Right atrium auricular region (tissue), 2 donors: ENCODE measurements around the gene MPI. TPM values are rescaled to one million over a fixed set of nuclear protein-coding genes. Genes with fewer than 3 reads are reported as not detected.

Experiments
- DNase-seq: peaks from one replicate; pipeline ENCODE4 v3.0.0-alpha.2; 2019; ENCODE audit warnings: low spot score
- H3K27ac ChIP-seq, 2 donors: fragments of 200-600 bp; sonication (generic); 1 replicate in 1 of 2; 2 replicates in 1 of 2; pipeline ENCODE4 v1.5.1; 2016 to 2019
- H3K27me3 ChIP-seq, 2 donors: fragments of 200-600 bp; sonication (generic); one replicate each; pipeline versions ENCODE4 v1.5.1 to v1.6.0; 2017 to 2019
- H3K36me3 ChIP-seq: fragments of 200-600 bp; sonication (generic); one replicate; pipeline ENCODE4 v1.5.1; 2016
- H3K4me1 ChIP-seq, 2 donors: fragments of 200-600 bp; sonication (generic); one replicate each; pipeline versions ENCODE4 v1.5.1 to v1.6.0; 2017 to 2019
- H3K4me3 ChIP-seq, 2 donors: fragments of 200-600 bp; sonication (generic); 1 replicate in 1 of 2; 2 replicates in 1 of 2; pipeline ENCODE4 v1.5.1; 2017 to 2019; ENCODE audit warnings: mild to moderate bottlenecking in 1 of 2, moderate library complexity in 1 of 2
- H3K9me3 ChIP-seq, 2 donors: fragments of 200-600 bp; sonication (generic); one replicate each; pipeline ENCODE4 v1.5.1; 2019
- total RNA-seq, 2 donors: library from RNA; depleted of rRNA; stranded (reverse); fragments of >200 nt; gene quantifications; one replicate each; pipeline ENCODE4 v1.1.0, GENCODE V29; 2016
- TF ChIP-seq, protein P1 (sequence below), 2 donors: fragments of 200-600 bp; sonication (generic); IDR thresholded peaks; one replicate each; pipeline ENCODE4 v1.5.1; 2019; ENCODE audit warnings: antibody characterized with exemption in 2 of 2

MPI gene
- total RNA-seq, 2 donors from 2014 or later, result 59.3 to 131 TPM

DNA sequence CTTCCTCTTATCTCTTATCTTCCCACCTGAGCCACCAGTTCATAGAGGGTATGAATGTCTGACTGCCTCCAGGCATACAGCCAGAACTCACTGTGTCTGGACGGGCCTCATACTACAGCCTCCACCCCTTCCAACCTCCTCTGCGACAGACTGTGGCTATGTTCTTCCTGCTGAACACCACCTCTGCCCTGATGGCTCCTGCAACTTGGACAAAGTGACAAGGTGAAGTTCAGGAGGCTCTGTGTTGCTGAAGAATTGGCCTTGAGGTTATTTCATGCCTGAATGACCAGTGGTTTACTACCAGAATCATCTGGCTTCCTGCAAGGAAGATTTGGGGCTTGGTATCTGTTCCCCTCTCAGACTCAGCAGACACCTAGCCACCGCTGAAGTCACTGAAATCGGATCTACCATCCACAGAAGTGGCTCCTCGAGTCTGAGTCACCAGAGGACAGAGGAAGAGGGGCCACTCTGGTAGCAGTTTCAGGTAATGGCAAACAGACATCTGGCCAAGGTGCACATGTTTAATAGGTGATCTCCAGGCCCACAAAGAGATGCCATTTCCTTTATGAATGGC is 32.7 kb upstream of the MPI start:
- Histone ChIP-seq H3K36me3 (peaks cover 23% of the 10 kb centered on the region), H3K27ac (peak overlapping the region; percentile 14 to 25), H3K4me1 (peaks cover 3 to 49% of the 10 kb centered on the region in 2 donors), H3K4me3 (no peak overlapping the region), H3K27me3 (no peaks in the 10 kb centered on the region), H3K9me3 (no peaks in the 10 kb centered on the region)
- TF ChIP-seq, protein P1, sequence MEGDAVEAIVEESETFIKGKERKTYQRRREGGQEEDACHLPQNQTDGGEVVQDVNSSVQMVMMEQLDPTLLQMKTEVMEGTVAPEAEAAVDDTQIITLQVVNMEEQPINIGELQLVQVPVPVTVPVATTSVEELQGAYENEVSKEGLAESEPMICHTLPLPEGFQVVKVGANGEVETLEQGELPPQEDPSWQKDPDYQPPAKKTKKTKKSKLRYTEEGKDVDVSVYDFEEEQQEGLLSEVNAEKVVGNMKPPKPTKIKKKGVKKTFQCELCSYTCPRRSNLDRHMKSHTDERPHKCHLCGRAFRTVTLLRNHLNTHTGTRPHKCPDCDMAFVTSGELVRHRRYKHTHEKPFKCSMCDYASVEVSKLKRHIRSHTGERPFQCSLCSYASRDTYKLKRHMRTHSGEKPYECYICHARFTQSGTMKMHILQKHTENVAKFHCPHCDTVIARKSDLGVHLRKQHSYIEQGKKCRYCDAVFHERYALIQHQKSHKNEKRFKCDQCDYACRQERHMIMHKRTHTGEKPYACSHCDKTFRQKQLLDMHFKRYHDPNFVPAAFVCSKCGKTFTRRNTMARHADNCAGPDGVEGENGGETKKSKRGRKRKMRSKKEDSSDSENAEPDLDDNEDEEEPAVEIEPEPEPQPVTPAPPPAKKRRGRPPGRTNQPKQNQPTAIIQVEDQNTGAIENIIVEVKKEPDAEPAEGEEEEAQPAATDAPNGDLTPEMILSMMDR (IDR thresholded peaks at IDR 0.05), result no peak
- no peak for DNase-seq

DNA sequence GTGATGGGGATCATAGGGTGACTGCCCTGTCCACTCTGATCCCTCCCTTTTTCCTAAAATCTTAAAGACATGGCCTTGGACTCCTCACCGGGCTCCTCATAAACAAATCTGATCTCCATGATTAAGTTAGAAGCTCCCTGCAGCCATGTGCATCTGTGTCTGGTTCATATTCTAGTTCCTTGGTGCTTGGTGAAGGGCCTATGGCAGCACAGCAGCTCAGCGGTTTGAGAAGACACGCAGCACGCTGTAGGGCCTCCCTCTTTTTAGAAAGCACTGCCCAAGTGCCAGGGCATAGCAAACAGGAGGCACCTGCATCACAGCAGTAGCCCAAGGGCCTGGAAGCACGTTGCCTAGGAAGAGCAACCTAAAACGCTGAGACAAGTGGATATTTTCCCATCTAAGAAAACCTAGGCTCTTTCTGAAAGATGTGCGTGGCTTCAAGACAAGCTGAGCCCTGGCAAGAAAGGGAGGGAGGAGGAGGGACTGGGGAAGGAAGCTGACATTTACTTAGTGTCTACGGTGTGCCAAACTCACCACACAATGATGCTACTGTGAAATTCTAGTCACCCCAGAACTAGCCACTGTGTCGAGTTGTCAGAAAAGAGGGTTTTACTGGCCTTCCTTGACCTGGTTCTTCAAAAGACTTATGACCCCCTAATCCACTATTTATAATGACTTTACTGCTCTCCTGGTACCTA is 32.0 kb upstream of the MPI start:
- DNase-seq, result no peak
- Histone ChIP-seq H3K4me1 (peaks cover 3 to 49% of the 10 kb centered on the region in 2 donors), H3K4me3 (no peak overlapping the region), H3K27ac (peak overlapping the region; percentile 14 to 25), H3K36me3 (peaks cover 17% of the 10 kb centered on the region), H3K9me3 (no peaks in the 10 kb centered on the region), H3K27me3 (no peaks in the 10 kb centered on the region)
- TF ChIP-seq, protein P1 (IDR thresholded peaks at IDR 0.05), result no peak

DNA sequence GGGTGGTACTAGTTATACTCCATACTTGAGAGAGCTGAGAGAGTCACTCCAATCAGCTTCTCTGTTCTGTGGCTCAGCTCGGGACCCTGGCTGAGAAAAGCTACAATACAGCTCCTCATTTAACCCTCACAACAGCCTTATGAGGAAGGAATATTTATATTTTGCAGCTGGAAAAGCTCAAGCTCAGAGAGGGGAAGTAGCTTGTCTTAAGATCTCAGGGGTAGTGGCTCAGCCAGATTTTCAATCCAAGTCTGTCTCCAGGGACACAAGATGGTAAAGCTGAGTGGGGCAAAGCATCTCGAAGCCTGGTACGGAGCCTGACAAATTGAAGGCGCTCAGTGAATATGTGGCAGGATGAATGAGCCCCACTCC is 31.5 kb upstream of the MPI start:
- Histone ChIP-seq H3K9me3 (no peaks in the 10 kb centered on the region), H3K36me3 (peaks cover 12% of the 10 kb centered on the region), H3K4me3 (no peak overlapping the region), H3K27ac (peak overlapping the region; percentile 12 to 14), H3K4me1 (peaks cover 3 to 54% of the 10 kb centered on the region in 2 donors), H3K27me3 (no peaks in the 10 kb centered on the region)
- DNase-seq, result no peak
- TF ChIP-seq, protein P1 (IDR thresholded peaks at IDR 0.05), result no peak

DNA sequence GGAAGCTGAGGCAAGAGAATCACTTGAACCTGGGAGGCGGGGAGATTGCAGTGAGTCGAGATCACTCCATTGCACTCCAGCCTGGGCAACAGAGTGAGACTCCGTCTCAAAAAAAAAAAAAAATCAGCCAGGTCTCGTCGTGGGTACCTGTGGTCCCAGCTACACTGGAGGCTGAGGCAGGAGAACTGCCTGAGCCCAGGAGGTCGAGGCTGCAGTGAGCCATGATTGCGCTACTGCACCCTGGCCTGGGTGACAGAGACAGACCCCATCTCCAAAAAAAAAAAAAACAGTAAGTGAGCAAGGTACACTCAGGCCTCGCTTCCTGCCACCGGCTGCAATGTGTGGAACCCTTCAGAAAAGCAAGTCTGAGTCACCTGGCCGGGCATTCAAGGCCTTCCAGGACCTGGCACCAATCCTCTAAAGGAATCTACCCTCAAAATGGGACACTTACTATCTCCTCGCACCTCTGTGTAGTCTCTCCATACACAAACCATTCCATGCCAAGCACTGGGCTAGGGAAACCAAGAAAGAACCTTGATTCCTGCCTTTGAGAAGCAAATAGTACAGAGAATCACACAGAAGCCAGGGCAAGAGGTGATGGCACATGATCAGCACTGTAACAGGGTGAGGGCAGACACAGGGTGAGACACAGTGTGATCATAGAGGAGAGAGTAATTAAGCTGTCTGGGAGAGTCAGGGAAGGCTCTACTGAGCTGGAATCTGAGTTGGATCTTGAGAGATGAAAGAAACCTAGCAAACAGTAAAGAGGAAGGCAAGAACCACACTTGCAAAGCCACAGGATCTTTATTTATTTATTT is 26.4 kb upstream of the MPI start:
- no peaks in the 10 kb centered on the region for H3K27me3 ChIP-seq
- peak overlapping the region; percentile 76 to 93 for H3K27ac ChIP-seq
- no peak overlapping the region for H3K4me3 ChIP-seq
- peaks cover 0 to 70% of the 10 kb centered on the region in 2 donors for H3K4me1 ChIP-seq
- TF ChIP-seq, protein P1 (IDR thresholded peaks at IDR 0.05), result no peak
- no peaks in the 10 kb centered on the region for H3K9me3 ChIP-seq
- no peaks in the 10 kb centered on the region for H3K36me3 ChIP-seq
- no peak for DNase-seq

DNA sequence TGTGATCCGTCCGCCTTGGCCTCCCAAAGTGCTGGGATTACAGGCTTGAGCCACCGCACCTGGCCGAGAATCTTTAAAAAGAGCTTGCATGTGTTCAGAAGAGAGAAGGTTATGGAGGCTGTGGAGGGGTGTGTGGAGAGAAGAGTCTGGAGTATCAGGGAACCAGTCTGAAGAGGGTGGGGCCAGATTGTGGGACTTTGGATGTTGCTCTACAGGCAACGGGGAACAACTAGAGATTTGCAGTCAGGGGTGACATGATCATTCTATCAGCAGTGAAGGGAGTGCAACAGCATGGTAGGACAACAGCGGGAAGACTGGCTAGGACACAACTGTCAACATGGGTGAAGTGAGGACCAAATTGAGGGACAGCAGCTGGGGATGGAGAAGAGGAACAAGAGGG is 25.5 kb upstream of the MPI start:
- H3K4me1 ChIP-seq, result peaks cover 0 to 70% of the 10 kb centered on the region in 2 donors
- H3K4me3 ChIP-seq, result no peak overlapping the region
- no peaks in the 10 kb centered on the region for H3K9me3 ChIP-seq
- H3K36me3 ChIP-seq, result no peaks in the 10 kb centered on the region
- TF ChIP-seq, protein P1 (IDR thresholded peaks at IDR 0.05), result no peak
- no peaks in the 10 kb centered on the region for H3K27me3 ChIP-seq
- no peak for DNase-seq
- H3K27ac ChIP-seq, result peak overlapping the region; percentile 76 to 93
